SKM-1 treated with dmso at 0.1 percent for 144 hours (cell line): ENCODE measurements around the gene ZNF431.
"Not testable (repeated sequence)": the region's sequence is repeated elsewhere in the genome, so short reads cannot be mapped to it uniquely, and the experiment has no call there.

Experiments used
- DNase-seq: peaks from one replicate; lab custom pipeline; 2025; ENCODE audit not compliant: unreplicated experiment; lab: John Stamatoyannopoulos, UW

ZNF431 gene

DNA sequence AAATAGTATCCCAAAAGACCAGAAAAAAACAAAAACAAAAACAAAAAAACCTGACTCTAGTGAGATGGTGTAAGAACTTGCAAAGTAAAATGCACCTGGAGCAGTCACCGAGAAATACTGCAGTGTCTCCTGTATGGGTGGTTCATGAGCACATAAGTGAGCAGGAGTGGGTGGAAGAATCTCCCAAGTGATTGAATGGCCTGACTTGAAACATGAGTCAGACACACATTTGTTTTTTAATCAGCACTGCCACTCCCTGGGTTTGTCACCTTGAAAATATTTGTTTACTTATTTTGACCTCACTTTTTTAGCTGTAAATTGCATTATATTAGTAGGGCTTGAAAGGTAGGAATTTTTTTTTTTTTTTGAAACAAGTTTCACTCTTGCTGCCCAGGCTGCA, 2.0 kb downstream of the ZNF431 start:
- no peak for DNase-seq

DNA sequence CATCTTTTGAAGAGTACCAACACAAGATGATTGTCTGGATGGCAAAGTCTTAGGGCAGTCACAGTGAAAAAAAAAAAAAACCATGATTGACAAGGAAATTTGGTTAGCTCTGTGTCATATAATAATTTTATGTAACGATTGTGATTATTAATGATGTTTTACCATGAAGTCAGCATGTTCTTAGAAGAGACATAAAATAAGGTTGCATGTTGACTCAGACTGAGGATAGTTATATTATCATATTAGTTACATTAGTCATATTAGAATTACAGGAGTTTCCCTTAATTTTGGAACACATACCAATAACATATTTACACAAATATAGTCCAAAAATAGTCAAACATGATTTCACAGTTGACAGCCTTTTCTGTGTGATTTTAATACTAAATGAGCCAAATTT, 5.7 kb downstream of the ZNF431 start:
- DNase-seq: no peak

DNA sequence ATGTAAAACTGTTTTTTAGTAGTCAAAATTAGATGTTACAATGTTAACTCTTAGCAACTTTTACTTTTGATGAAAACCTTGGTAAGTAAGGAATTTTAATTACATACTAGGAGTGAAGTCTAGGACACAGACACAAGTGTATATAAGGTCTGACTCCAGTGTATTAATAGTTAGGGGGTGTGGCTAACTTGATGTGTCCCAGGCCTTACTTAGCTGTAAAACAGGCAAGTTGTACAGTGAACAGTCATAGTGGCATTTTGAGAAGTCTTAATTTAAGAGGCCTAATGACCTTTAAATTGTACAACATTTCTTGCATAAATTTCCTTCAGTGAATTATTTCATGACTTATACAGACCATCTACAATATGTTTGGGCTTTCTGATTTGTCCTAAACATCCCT, 6.8 kb downstream of the ZNF431 start:
- no peak for DNase-seq

DNA sequence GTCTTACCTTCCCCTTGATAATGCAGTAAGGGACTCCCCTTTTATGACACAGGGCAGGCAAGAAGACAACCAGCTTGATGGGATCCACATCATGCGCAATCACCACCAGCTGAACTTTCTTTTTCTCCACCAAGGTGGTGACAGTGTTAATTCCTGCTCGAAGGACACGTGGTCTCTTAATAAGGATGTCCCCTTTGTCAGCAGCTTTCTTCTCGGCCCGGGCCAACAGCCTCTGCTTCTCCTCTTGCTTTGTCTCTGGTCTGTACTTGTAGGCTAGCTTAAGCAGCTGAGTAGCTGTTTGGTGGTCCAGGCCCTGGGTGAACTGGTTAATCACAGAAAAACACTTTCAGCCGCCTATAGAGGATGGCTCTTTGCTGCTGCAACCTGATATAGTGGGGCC, 8.0 kb downstream of the ZNF431 start:
- no peak for DNase-seq

DNA sequence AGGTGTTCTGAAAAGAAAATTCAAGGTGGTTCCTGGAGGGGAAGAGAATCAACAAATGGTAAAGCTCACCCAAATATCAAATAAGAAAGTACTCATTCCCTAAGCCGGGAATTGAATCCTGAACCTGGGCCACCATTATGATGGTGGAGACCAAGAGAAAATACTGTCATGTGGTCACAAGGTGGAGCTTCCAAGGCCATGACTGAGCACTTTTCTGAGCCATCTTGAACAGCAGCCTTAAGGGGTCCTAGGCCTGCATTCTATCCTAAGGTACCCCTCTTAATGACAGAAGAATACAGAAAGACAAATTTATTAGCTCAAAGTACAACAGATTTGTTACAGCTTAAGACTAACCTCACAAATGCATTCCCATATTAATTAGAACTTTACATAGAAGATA, 9.6 kb downstream of the ZNF431 start:
- DNase-seq: no peak

DNA sequence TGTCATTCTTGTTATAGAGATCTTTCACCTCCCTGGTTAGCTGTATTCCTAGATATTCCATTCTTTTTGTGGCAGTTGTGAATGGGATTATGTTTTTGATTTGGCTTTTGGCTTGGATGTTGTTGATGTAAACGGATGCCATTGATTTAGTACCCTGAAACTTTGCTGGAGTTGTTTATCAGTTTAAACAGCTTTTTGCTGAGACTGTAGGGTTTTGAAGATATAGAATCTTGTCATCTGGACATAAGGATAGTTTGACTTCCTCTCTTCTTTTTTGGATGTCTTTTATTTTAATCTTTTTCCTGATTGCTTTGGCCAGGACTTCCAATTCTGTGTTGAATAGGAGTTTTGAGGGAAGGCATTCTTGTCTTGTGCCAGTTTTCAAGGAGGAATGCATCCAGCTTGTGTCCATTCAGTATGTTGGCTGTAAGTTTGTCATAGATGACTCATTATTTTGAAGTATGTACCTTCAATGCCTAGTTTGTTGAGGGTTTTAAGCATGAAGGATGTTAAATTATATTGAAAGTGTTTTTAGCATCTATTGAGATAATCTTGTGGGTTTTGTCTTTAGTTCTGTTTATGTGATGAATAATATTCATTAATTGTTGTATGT, 16.8 kb downstream of the ZNF431 start:
- DNase-seq: no peak

DNA sequence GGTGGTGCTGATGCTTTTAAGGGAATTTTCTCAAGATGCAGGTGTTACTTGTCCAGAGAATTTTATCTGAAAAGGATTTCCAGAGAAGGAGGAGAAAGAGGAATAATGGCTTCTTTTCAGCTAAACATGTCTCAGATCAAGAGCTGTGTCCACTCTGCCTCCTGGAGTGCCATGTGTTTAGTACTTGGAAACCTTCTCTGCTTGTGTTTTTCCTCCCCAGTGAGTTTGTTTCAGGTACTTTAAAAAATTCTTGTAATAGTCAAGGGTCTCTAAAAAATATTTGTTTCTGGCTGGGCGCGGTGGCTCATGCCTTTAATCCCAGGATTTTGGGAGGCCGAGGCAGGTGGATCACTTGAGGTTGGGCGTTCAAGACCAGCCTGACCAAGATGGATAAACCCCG, 22.7 kb downstream of the ZNF431 start:
- no peak for DNase-seq

DNA sequence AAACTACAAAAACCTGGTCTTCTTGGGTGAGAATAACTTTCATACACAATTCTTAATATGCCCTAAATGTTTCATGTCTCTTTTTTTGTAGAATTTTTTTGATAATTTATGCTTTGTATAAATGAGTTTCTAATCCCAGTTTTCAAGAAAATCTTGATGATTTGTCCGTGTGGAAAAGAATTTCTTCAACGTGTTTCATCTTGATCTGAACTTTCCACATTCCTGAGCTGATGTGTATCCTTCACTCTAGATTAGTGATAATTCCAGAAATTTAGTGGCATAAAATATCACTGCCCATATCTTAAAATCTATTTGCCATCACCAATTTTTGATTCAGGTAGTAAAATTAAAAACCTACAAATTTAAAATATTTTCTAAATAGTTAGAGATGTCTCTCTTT, 24.6 kb downstream of the ZNF431 start:
- DNase-seq: no peak

DNA sequence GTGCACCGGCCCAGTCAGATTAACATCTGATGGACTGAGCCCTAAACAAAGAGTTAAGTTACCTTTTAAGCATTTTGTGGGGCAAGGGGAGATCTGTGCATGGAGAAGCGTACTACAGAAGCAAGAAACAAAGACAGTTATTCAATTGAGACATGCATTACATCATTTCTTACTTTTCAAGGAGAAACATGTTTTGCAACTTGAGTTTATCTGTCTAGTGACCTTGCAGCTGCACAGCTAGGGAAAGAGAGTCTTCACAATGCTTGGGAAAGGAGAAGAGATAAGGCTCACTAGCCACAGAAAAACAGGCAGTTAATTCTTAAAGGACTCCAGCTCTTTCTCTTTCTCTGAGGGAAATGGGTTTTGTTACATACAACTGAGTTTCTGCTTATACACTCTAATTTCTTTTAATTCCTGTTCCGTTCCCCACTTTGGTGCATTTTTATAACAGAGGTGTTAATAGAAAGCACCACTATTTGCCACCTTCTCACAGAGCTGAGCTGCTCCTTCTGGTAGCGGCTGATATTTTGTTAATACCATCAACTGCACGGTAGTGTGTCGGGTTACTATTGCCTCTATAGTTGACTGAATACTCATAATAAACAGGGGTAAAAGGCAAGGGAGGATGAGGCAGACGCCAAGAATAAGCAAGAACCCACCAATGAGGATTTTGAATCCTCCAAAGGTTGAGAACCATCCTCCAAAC, 55.9 kb downstream of the ZNF431 start:
- DNase-seq: peak; percentile 66

DNA sequence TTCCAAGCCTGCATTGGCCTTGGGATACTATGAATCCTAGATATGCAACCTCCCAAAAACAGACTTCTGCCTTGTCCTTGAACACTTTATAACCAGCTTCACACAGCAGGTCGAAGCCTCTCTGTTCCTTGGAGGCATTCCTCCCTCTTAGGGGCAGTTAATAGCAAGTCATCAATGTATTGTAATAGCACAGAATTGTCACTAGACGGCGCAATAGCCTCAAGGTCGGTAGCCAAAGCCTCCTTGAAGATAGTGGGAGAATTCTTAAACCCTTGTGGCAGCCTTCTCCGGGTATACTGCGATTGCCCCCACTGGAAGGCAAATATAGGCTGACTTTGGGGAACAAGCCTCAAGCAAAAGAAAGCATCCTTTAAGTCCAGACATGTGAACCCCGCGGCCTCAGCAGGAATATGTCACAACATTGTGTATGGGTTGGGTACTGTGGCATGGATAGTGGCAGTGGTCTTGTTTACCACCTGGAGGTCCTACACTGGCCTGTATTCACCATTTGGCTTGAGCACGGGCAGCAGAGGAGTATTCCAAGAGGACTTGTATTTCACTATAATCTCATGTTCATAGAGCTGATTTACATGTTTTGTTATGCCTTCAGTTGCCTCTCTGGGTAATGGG, 61.1 kb downstream of the ZNF431 start:
- peak; percentile 56 for DNase-seq

DNA sequence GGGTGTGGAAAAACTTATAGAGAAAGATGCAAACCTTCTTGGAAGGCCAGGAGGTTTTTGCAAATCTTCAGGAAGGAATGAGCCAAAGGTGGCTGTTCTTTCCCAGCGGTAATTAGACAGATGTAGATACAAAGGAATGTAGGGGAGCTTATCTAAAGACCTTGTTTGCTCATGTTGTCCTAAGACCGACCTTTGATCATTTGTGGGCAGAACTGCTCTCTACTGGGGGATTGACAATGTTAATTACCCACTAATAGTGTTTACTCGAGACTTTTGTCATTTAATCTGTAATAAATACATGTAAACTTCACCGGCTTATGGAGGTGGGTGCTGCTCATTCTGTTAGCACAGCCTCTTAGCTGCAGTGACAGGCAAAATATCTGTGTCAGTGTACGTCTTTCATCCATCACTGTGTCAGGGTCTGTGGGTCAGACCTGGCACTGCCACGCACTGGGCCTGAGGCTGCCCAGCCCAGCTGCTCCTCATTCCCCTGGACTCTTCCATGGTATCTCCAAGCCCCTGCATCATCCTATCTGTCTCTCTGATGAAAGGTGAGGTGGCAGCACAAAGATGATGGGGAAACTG, 68.3 kb downstream of the ZNF431 start:
- no peak for DNase-seq

DNA sequence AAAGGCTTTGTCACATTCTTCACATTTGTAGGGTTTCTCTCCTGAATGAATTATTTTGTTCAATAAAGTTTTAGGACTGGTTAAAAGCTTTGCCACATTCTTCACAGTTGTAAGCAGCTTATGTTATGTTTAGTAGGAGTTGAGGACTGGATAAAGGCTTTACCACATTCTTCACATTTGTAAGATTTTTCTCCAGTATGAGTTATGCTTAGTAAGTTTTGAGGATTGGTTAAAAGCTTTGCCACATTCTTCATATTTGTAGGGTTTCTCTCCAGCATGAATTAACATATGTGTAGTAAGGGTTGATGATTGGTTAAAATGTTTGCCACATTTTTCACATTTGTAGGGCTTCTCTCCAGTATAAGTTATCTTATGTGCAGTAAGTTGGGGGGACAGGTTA, 79.9 kb downstream of the ZNF431 start:
- no peak for DNase-seq

DNA sequence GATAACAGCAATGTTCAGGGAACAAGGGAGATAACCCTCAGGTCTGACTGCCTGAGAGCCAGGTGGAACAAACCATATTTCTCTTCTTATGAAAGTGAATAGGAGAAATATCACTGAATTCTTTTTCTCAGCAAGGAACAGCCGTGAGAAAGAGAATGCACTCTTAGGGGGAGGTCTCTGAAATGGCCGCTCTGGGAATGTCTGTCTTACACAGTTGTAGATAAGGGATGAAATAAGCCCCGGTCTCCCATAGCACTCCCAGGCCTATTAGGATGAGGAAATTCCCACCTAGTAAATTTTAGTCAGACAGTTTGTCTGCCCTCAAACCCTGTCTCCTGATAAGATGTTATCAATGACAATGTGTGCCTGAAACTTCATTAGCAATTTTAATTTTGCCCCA, 88.1 kb downstream of the ZNF431 start:
- DNase-seq: not testable (repeated sequence)

DNA sequence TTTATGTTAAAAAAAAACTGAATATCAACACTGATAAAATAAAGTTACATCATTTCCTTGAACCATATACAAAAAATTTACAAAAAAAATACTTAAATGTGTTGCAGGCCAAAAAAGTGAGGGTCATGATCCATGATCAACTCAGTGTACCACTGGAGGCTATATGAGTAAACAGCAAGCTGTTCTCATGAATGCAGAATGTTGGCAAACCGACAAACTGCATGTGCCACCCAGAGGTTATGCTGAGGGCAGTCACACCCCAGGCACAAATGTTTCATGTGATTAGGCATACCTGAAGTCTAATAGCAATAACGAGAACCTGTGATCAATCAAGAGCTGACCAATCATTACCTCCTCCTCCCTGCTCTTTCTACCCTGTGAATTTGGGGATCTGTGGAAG, 91.9 kb downstream of the ZNF431 start:
- DNase-seq: no peak

DNA sequence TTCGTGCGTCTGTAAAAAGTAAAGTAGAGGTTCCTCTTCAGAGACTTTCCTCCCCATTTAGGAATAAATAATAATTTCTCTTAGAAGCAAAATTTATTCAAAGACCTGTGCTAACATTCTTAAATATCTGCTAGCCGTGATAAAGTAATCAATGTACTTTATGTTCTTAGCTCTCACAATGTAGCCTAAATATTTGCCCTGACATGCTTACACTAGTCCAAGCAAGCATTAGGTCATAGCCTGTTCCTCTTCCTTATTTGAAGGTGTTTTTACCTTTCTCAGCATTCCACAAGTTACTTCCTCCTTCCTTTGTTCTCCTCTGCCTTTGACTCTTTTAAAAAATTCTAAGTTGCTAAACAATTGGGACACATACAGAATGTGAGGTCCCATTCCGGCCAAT, 94.9 kb downstream of the ZNF431 start:
- not testable (repeated sequence) for DNase-seq

DNA sequence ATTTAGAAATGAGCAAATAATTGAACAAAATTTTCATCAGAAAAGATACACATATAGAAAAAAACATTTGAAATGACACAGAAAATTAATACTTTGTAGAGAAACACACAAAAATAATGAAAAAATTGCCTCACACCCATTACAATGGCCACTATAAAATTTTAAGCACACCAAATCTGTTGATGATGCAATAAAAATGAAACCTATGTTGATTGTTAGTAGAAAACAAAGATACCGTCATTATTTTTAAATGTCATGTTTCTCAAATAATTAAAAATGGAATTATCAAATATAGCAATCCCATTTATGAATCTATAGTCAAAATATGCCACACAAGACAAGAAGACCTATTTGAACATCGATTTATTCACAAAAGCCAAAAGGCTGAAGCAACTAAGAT, 96.8 kb downstream of the ZNF431 start:
- DNase-seq: no peak
